Ascending aorta (tissue), 2 donors: ENCODE data around the gene GOLM1. TPM values are rescaled to one million over a fixed set of nuclear protein-coding genes. Genes with fewer than 3 reads are reported as not detected.

ENCODE experiments used
- DNase-seq, 2 donors: peaks; one replicate each; pipeline ENCODE4 v3.0.0-alpha.2; 2019; ENCODE audit warnings: low spot score in 2 of 2
- H3K27ac ChIP-seq, 2 donors: fragments of 200-600 bp; sonication (generic); one replicate each; pipeline ENCODE4 v1.5.1; 2016 to 2017; ENCODE audit warnings: mild to moderate bottlenecking in 1 of 2
- H3K27me3 ChIP-seq: fragments of 200-600 bp; sonication (generic); one replicate; pipeline ENCODE4 v1.5.1; 2017
- H3K36me3 ChIP-seq, 2 donors: fragments of 200-600 bp; sonication (generic); one replicate each; pipeline ENCODE4 v1.5.1; 2016
- H3K4me1 ChIP-seq, 2 donors: fragments of 200-600 bp; sonication (generic); one replicate each; pipeline ENCODE4 v1.5.1; 2016 to 2017; ENCODE audit warnings: mild to moderate bottlenecking in 1 of 2
- H3K4me3 ChIP-seq, 2 donors: fragments of 200-600 bp; sonication (generic); one replicate each; pipeline ENCODE4 v1.5.1; 2016 to 2017; ENCODE audit warnings: mild to moderate bottlenecking in 1 of 2
- H3K9me3 ChIP-seq, 2 donors: fragments of 200-600 bp; sonication (generic); one replicate each; pipeline ENCODE4 v1.5.1; 2016
- CTCF ChIP-seq, 3 experiments: fragments of 200-600 bp in 2 of 3; fragments of 450-650 bp in 1 of 3; sonication (generic) in 2 of 3; IDR thresholded peaks; one replicate each; pipeline ENCODE4 v1.5.1; 2016 to 2019; ENCODE audit warnings: antibody characterized with exemption in 3 of 3, mild to moderate bottlenecking in 1 of 3, moderate library complexity in 1 of 3
- intact Hi-C: fragments of 100-400 bp; cut with DNase I; formaldehyde crosslinking; loops from one replicate; pipeline ENCODE4 v1.15.1; 2023
- total RNA-seq: library from RNA; depleted of rRNA; stranded (reverse); fragments of >200 nt; gene quantifications from one replicate; pipeline ENCODE4 v1.1.0, GENCODE V29; 2016

The GOLM1 gene
- total RNA-seq, 1 donor from 2014 or later = 24.4 TPM

- Histone ChIP-seq H3K36me3 (no peaks in the 10 kb centered on the region), H3K27ac (no peak overlapping the region), H3K4me3 (no peak overlapping the region), H3K4me1 (no peaks in the 10 kb centered on the region), H3K27me3 (no peaks in the 10 kb centered on the region), H3K9me3 (no peaks in the 10 kb centered on the region)
- no peak for TF ChIP-seq CTCF (IDR thresholded peaks at IDR 0.05)
- intact Hi-C loops = no loop called here
- no peak for DNase-seq
Observed at GRCh38 chr9:86116425-86116824, 17.1 kb upstream of the GOLM1 start.

GRCh38 chr9:86115886-86116285 is 16.5 kb upstream of the GOLM1 start:
- no peak for DNase-seq
- no peak overlapping the region for H3K4me3 ChIP-seq
- H3K36me3 ChIP-seq = no peaks in the 10 kb centered on the region
- intact Hi-C loops = no loop called here
- no peaks in the 10 kb centered on the region for H3K4me1 ChIP-seq
- H3K27me3 ChIP-seq = no peaks in the 10 kb centered on the region
- no peak overlapping the region for H3K27ac ChIP-seq
- H3K9me3 ChIP-seq = no peaks in the 10 kb centered on the region
- TF ChIP-seq CTCF (IDR thresholded peaks at IDR 0.05) = no peak

GRCh38 chr9:86112057-86112456 is 12.7 kb upstream of the GOLM1 start:
- intact Hi-C loops = no loop called here
- Histone ChIP-seq H3K4me3 (no peak overlapping the region), H3K9me3 (no peaks in the 10 kb centered on the region), H3K27ac (no peak overlapping the region), H3K27me3 (no peaks in the 10 kb centered on the region), H3K36me3 (no peaks in the 10 kb centered on the region), H3K4me1 (no peaks in the 10 kb centered on the region)
- TF ChIP-seq CTCF (IDR thresholded peaks at IDR 0.05) = no peak
- no peak for DNase-seq

- no peak for TF ChIP-seq CTCF (IDR thresholded peaks at IDR 0.05)
- Histone ChIP-seq H3K27me3 (no peaks in the 10 kb centered on the region), H3K4me1 (peaks cover 0 to 8% of the 10 kb centered on the region in 2 donors), H3K4me3 (no peak overlapping the region), H3K9me3 (no peaks in the 10 kb centered on the region), H3K27ac (no peak overlapping the region), H3K36me3 (no peaks in the 10 kb centered on the region)
- intact Hi-C loops = no loop called here
- DNase-seq = no peak
Observed at GRCh38 chr9:86102626-86103025, 3.3 kb upstream of the GOLM1 start.

GRCh38 chr9:86099701-86100364 is 475 bp upstream of the GOLM1 start:
- no peaks in the 10 kb centered on the region for H3K9me3 ChIP-seq
- H3K27me3 ChIP-seq = no peaks in the 10 kb centered on the region
- TF ChIP-seq CTCF (IDR thresholded peaks at IDR 0.05) = no peak
- no peaks in the 10 kb centered on the region for H3K36me3 ChIP-seq
- H3K4me3 ChIP-seq = peak overlapping the region; percentile 76 to 84
- intact Hi-C loops = no loop called here
- peaks cover 0 to 8% of the 10 kb centered on the region in 2 donors for H3K4me1 ChIP-seq
- peak overlapping the region; percentile 79 to 81 for H3K27ac ChIP-seq
- DNase-seq = peak in 1 of 2 donors; percentile 73
